GM12864 (cell line): ENCODE results near the gene RAB31.

Source experiments
- DNase-seq: peaks from one replicate; pipeline ENCODE4 v3.0.0-alpha.2; 2011; ENCODE audit warnings: low read depth
- H3K4me3 ChIP-seq: 2 replicates; pipeline ENCODE4 v1.5.1; 2011; ENCODE audit warnings: mild to moderate bottlenecking, low read depth, low read length, control low read depth
- CTCF ChIP-seq: IDR thresholded peaks from 2 replicates; pipeline ENCODE4 v1.5.1; 2011; ENCODE audit warnings: low read depth, mild to moderate bottlenecking, moderate library complexity, low read length, control low read depth, inconsistent platforms; ENCODE audit errors: missing control alignments

The RAB31 gene

GRCh38 chr18:9698497-9698896, 9.6 kb upstream of the RAB31 start:
- no peak for TF ChIP-seq CTCF
- no peak overlapping the region for H3K4me3 ChIP-seq
- DNase-seq = no peak

GRCh38 chr18:9700261-9700796, 7.8 kb upstream of the RAB31 start:
- DNase-seq = no peak
- no peak for TF ChIP-seq CTCF
- H3K4me3 ChIP-seq = no peak overlapping the region

GRCh38 chr18:9701609-9702349, 6.3 kb upstream of the RAB31 start:
- no peak for DNase-seq
- TF ChIP-seq CTCF = no peak
- H3K4me3 ChIP-seq = no peak overlapping the region

GRCh38 chr18:9704233-9705118, 3.6 kb upstream of the RAB31 start:
- no peak for DNase-seq
- no peak for TF ChIP-seq CTCF
- no peak overlapping the region for H3K4me3 ChIP-seq

- DNase-seq = no peak
Measured at GRCh38 chr18:9705183-9705829, 2.8 kb upstream of the RAB31 start.

More at GRCh38 chr18:9705183-9705829, 2.8 kb upstream of the RAB31 start:
- no peak overlapping the region for H3K4me3 ChIP-seq
- no peak for TF ChIP-seq CTCF
